GM18907 (cell line): ENCODE measurements around the gene LRP1-AS.

ENCODE experiments used
- ATAC-seq: cut with Tn5 transposase; IDR thresholded peaks from one replicate; pipeline ENCODE4 v1.9.1; 2021; ENCODE audit warnings: mild to moderate bottlenecking, moderate library complexity; ENCODE audit not compliant: unreplicated experiment

LRP1-AS gene

DNA sequence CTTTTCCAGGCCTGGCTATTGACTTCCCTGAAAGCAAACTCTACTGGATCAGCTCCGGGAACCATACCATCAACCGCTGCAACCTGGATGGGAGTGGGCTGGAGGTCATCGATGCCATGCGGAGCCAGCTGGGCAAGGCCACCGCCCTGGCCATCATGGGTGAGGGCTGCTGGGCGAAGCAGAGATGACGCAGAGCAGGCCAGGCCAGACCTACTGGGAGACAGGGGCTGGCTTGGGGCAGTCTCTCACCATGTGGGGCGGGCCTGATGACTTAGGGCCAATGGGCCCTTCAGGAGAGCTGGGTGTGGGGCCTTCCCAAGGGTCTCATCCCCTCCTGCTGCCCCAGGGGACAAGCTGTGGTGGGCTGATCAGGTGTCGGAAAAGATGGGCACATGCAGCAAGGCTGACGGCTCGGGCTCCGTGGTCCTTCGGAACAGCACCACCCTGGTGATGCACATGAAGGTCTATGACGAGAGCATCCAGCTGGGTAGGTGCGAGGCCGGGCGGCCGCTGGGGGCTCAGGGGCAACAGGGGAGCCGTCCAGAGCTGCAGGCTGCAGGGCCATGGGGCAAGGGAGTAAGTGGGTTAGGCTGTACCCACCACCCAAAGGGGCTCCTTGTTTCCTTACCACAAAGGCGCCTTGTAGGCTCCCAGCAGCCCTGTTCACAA, 33.0 kb upstream of the LRP1-AS start:
- no peak for ATAC-seq

GRCh38 chr12:57179331-57180086, 32.1 kb upstream of the LRP1-AS start:
- ATAC-seq, result no peak

DNA sequence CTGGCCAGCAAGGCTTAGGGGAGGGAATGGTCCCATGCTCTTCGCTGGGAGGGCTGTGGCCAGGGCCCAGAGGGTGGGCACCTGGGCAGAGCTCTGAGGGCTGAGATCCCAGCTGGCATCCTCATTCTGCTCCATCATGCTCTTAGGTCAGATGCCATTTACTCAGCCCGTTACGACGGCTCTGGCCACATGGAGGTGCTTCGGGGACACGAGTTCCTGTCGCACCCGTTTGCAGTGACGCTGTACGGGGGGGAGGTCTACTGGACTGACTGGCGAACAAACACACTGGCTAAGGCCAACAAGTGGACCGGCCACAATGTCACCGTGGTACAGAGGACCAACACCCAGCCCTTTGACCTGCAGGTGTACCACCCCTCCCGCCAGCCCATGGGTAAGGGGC, 30.8 kb upstream of the LRP1-AS start:
- ATAC-seq, result no peak

DNA sequence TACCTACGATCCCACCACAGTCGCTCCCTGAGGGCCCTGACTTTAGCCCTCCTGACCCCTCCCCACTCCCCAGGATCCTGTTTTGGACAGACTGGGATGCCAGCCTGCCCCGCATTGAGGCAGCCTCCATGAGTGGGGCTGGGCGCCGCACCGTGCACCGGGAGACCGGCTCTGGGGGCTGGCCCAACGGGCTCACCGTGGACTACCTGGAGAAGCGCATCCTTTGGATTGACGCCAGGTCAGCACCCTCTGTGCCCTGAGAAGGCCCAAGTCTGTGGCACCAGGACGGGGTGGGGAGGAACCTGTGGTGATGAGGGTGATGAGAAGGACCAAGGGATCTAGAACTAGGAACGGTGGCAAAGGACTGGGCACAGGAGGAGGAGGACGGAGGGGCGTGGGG, 29.9 kb upstream of the LRP1-AS start:
- no peak for ATAC-seq

DNA sequence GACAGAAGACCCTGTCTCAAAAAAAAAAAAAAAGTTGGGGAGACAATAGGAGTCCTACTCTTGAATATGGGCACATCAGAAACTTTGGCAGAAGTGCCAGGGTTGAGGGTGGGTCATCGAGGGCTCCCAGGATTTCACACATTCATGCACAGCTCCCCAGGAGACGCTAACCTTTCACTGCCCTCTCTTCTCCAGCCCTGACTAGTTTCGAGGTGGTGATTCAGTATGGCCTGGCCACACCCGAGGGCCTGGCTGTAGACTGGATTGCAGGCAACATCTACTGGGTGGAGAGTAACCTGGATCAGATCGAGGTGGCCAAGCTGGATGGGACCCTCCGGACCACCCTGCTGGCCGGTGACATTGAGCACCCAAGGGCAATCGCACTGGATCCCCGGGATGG, 29.4 kb upstream of the LRP1-AS start:
- no peak for ATAC-seq

DNA sequence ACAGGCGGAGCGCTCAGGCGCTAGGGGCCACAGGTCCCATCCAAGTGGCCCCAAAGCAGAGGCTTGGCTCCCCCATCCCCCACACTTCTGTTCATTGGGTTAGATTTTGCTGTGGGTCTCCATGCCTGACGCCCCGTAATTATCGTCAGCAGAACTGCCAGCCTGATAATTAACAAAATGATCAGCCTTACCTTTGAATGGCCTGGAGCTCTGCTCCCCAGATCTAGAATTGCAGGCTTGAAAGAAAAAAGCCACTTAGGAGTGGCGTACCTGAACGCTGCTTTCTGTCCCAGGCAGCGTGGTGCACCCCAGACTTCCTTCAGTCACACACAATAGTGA, 28.7 kb upstream of the LRP1-AS start:
- no peak for ATAC-seq

GRCh38 chr12:57175428-57176138, 28.2 kb upstream of the LRP1-AS start:
- no peak for ATAC-seq

DNA sequence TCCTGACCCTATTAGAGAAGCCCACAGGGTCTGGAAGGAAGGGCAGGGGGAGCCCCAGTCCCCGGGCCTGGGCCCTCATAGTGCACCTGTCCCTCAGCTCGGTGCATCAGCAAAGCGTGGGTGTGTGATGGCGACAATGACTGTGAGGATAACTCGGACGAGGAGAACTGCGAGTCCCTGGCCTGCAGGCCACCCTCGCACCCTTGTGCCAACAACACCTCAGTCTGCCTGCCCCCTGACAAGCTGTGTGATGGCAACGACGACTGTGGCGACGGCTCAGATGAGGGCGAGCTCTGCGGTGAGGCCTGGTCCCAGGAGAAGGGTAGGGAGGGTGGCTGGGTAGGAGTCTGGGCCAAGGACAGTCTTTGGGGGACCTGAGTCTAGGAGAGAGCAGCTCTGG, 26.3 kb upstream of the LRP1-AS start:
- no peak for ATAC-seq

DNA sequence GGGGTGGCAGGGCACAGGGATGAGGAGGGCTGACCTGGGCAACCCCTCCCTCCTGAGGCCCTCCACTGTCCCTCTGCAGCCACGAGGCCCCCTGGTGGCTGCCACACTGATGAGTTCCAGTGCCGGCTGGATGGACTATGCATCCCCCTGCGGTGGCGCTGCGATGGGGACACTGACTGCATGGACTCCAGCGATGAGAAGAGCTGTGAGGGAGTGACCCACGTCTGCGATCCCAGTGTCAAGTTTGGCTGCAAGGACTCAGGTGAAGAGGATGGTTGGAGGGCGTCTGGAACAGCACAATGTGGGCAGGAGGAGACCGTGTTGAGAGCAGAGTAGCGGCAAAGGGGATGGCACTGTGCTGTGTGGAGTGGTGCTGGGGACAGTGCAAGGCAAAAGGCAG, 25.7 kb upstream of the LRP1-AS start:
- ATAC-seq, result no peak

GRCh38 chr12:57171668-57172067, 24.2 kb upstream of the LRP1-AS start:
- ATAC-seq, result no peak

GRCh38 chr12:57170927-57171326, 23.5 kb upstream of the LRP1-AS start:
- no peak for ATAC-seq

DNA sequence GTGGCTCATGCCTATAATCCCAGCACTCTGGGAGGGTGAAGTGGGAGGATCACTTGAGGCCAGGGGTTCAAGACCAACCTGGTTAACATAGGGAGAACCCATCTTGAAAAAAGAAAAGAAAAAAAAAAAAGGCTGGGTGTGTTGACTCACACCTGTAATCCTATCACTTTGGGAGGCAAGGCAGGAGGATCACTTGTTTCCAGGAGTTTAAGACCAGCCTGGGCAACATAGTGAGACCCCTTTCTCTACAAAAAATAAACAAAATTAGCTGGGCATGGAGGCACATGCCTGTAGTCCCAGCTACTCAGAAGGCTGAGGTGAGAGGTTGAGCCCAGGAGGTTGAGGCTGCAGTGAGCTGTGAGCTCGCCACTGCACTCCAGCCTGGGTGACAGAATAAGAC, 23.0 kb upstream of the LRP1-AS start:
- ATAC-seq, result no peak

DNA sequence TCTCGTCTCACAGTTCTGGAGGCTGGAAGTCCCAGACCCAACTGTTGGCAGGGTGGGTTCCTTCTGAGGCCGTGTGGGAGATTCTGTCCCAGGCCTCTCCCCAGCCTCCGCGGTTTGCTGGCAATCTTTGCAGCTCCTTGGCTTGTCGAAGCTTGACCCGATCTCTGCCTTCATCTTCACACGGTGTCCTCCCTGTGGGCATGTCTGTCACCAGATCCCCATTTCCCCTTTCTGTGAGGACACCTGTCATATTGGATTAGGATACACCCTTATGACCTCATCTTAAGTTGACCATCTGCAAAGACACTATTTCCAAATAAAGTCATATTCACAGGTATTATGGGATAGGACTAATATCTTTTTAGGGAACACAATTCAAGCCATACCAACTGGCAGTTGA, 22.6 kb upstream of the LRP1-AS start:
- no peak for ATAC-seq

- ATAC-seq, result no peak
Observed at GRCh38 chr12:57169046-57169795, 21.8 kb upstream of the LRP1-AS start.

DNA sequence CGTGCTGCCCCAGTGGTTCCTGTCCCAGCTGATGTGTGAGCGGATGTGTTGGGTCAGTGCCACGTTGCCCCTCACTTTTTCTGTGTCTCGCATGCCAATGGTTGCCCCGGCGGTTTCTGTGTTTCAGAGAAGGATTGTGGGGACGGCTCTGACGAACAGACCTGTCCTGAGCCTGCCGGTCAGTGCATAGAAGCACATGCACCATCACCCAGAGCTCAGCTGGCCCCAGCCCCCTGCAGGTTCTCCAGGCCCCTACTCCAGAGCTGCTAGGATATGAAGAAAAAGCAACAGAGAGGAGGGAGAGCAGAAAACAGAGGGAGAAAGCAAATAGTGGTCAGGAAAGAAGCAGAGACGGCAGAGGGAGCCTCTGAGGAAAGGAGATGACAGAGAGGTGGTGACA, 20.6 kb upstream of the LRP1-AS start:
- ATAC-seq, result no peak

DNA sequence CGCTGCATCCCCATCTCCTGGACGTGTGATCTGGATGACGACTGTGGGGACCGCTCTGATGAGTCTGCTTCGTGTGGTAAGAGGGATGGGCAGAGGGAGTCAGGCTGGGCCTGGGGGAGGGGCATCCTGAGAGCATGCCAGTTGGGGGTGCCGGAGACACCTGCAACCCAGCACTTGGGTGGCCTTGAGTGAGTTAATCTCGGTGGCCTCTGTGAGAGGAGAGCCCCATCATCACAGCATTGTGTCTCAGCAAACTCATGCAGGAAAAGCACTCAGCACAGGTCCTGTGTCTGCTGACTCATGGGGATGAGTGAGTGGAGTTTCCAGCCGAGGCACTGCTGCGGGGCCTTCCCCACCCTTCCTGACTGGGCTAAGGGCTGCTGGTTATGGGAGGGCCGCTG, 19.6 kb upstream of the LRP1-AS start:
- ATAC-seq, result no peak

GRCh38 chr12:57165741-57166140, 18.3 kb upstream of the LRP1-AS start:
- ATAC-seq, result no peak

GRCh38 chr12:57164966-57165625, 17.7 kb upstream of the LRP1-AS start:
- ATAC-seq, result no peak

GRCh38 chr12:57164454-57164853, 17.0 kb upstream of the LRP1-AS start:
- no peak for ATAC-seq

DNA sequence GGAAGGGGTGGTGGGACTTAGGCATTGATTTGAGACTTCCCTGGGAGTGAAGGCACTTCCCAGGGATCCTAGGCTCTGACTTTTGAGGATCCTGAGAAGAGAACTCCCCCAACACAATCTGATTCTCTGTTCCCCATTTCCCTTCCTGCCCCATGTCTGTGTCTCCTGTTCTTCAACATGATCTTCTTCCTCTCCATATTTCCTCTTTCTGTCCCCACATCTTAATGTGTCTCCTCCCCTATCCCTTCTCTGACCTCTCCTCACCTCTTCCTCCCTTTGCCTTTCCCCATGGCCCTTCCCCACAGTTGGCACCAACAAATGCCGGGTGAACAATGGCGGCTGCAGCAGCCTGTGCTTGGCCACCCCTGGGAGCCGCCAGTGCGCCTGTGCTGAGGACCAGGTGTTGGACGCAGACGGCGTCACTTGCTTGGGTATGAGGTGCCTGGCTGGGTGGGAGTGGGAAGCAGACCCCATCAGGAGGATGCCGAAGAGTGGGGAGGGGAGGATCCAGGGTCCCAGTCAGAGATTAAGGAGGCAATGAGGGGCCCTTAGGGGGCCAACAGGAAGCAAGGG, 15.2 kb upstream of the LRP1-AS start:
- no peak for ATAC-seq

GRCh38 chr12:57161491-57161890, 14.1 kb upstream of the LRP1-AS start:
- no peak for ATAC-seq
